ENCODE measurements around the gene DECR2.

DNA sequence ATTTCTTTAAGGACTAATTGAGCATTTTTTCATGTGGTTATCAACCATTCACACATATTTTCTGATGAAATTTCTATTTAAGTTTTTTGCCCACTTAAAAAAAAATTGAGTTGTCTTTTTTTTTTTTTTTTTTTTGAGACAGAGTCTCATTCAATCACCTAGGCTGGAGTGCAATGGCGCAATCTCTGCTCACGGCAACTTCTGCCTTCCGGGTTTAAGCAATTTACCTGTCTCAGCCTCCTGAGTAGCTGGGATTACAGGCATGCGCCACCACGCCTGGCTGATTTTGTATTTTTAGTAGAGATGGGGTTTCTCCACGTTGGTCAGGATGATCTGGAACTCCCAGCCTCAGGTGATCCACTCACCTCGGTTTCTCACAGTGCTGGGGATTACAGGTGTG lies 58.1 kb downstream of the DECR2 start:
- no peak for TF ChIP-seq POLR2AphosphoS5 (IDR thresholded peaks at IDR 0.05)
- TF ChIP-seq, protein P1, sequence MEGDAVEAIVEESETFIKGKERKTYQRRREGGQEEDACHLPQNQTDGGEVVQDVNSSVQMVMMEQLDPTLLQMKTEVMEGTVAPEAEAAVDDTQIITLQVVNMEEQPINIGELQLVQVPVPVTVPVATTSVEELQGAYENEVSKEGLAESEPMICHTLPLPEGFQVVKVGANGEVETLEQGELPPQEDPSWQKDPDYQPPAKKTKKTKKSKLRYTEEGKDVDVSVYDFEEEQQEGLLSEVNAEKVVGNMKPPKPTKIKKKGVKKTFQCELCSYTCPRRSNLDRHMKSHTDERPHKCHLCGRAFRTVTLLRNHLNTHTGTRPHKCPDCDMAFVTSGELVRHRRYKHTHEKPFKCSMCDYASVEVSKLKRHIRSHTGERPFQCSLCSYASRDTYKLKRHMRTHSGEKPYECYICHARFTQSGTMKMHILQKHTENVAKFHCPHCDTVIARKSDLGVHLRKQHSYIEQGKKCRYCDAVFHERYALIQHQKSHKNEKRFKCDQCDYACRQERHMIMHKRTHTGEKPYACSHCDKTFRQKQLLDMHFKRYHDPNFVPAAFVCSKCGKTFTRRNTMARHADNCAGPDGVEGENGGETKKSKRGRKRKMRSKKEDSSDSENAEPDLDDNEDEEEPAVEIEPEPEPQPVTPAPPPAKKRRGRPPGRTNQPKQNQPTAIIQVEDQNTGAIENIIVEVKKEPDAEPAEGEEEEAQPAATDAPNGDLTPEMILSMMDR (IDR thresholded peaks at IDR 0.05) = no peak

Data from sigmoid colon (tissue), 4 donors.